B cell (primary cell): Measurements from ENCODE around the gene MGARP. TPM values are rescaled to one million over a fixed set of nuclear protein-coding genes. Genes with fewer than 3 reads are reported as not detected.

Experiments used
- ATAC-seq: fragments of 200-7000 bp; cut with Tn5 transposase; one replicate; pipeline ENCODE4 v1.10.0; 2021; ENCODE audit warnings: low read depth, mild to moderate bottlenecking, moderate number of reproducible peaks, moderate library complexity
- CTCF ChIA-PET: fragments of 350-600 bp; sonication (Branson Sonifier 250); formaldehyde crosslinking; loops from one replicate; lab custom pipeline; 2021; ENCODE audit warnings: antibody characterized with exemption, inconsistent platforms; lab: Charles Lee
- POLR2A ChIA-PET: fragments of 350-600 bp; sonication (Branson Sonifier 250); formaldehyde crosslinking; loops from one replicate; lab custom pipeline; 2021; ENCODE audit warnings: antibody characterized with exemption; lab: Charles Lee
- DNase-seq: peaks from one replicate; pipeline ENCODE4 v3.0.0; 2013
- H2AFZ ChIP-seq: 2 replicates; pipeline ENCODE4 v1.6.1; 2012; ENCODE audit warnings: mild to moderate bottlenecking, low read depth, low read length; ENCODE audit not compliant: insufficient read depth, poor library complexity, severe bottlenecking
- H3K27ac ChIP-seq, 2 donors: 1 replicate in 1 of 2; 2 replicates in 1 of 2; pipeline ENCODE4 v1.5.1; 2012 to 2013; ENCODE audit warnings: low read length in 2 of 2, mild to moderate bottlenecking in 2 of 2, moderate library complexity in 1 of 2
- H3K27me3 ChIP-seq, 4 experiments: fragments of 200-600 bp in 1 of 4; sonication (generic) in 1 of 4; replicated peaks in 1 of 4; 1 replicate in 2 of 4; 2 replicates in 2 of 4; pipeline versions ENCODE4 v1.6.1 to v1.7.0; 2013 to 2016; ENCODE audit warnings: low read length in 3 of 4, mild to moderate bottlenecking in 2 of 4, mixed read lengths in 1 of 4, moderate library complexity in 1 of 4; ENCODE audit not compliant: insufficient read depth in 4 of 4, control insufficient read depth in 3 of 4; ENCODE audit errors: control extremely low read depth in 1 of 4
- H3K36me3 ChIP-seq, 2 experiments: replicated peaks in 1 of 2; 1 replicate in 1 of 2; 2 replicates in 1 of 2; pipeline versions ENCODE4 v1.6.1 to v1.7.1; 2013; ENCODE audit warnings: low read length in 1 of 2; ENCODE audit not compliant: insufficient read depth in 2 of 2, control insufficient read depth in 1 of 2; ENCODE audit errors: control extremely low read depth in 1 of 2, extremely low read depth in 1 of 2
- H3K4me1 ChIP-seq, 2 donors: fragments of 200-600 bp in 1 of 2; sonication (generic) in 1 of 2; 1 replicate in 1 of 2; 2 replicates in 1 of 2; pipeline versions ENCODE4 v1.5.1 to v1.6.1; 2013 to 2017; ENCODE audit warnings: low read length in 2 of 2; ENCODE audit not compliant: control insufficient read depth in 2 of 2, insufficient read depth in 2 of 2
- H3K4me2 ChIP-seq: replicated peaks from 2 replicates; pipeline ENCODE3; 2012; ENCODE audit warnings: mild to moderate bottlenecking, low read depth, low read length; ENCODE audit not compliant: poor library complexity, severe bottlenecking
- H3K4me3 ChIP-seq, 5 experiments: fragments of 200-600 bp in 1 of 5; sonication (generic) in 1 of 5; 1 replicate in 3 of 5; 2 replicates in 2 of 5; pipeline versions ENCODE4 v1.5.1 to v1.7.0; 2011 to 2016; ENCODE audit warnings: low read length in 4 of 5, mild to moderate bottlenecking in 4 of 5, low read depth in 2 of 5, control low read depth in 1 of 5, moderate library complexity in 1 of 5; ENCODE audit not compliant: insufficient read depth in 1 of 5; ENCODE audit errors: control extremely low read depth in 1 of 5, extremely low read depth in 1 of 5
- H3K79me2 ChIP-seq: fragments of 200-600 bp; sonication (generic); one replicate; pipeline ENCODE4 v1.6.0; 2016; ENCODE audit warnings: low read length; ENCODE audit not compliant: control insufficient read depth, insufficient read depth
- H3K9ac ChIP-seq: fragments of 200-600 bp; sonication (generic); 2 replicates; pipeline ENCODE4 v1.6.1; 2017; ENCODE audit warnings: mild to moderate bottlenecking, low read length, moderate library complexity
- H3K9me3 ChIP-seq, 3 donors: one replicate each; pipeline versions ENCODE4 v1.6.1 to v1.7.1; 2013; ENCODE audit warnings: low read length in 2 of 3; ENCODE audit not compliant: control insufficient read depth in 2 of 3, insufficient read depth in 1 of 3; ENCODE audit errors: control extremely low read depth in 1 of 3
- H4K20me1 ChIP-seq: 2 replicates; pipeline ENCODE4 v1.6.0; 2012; ENCODE audit warnings: mild to moderate bottlenecking, low read length; ENCODE audit not compliant: insufficient read depth, control insufficient read depth, poor library complexity, severe bottlenecking
- H3K27ac Mint-ChIP-seq: one replicate; pipeline ENCODE4 v1.8.0; 2021; ENCODE audit warnings: mixed read lengths
- H3K27me3 Mint-ChIP-seq: one replicate; pipeline ENCODE4 v1.8.0; 2021; ENCODE audit warnings: mixed read lengths
- H3K4me1 Mint-ChIP-seq: one replicate; pipeline ENCODE4 v1.8.0; 2021; ENCODE audit warnings: mixed read lengths
- H3K4me3 Mint-ChIP-seq: one replicate; pipeline ENCODE4 v1.8.0; 2021; ENCODE audit warnings: mixed read lengths
- H3K9me3 Mint-ChIP-seq: one replicate; pipeline ENCODE4 v1.8.0; 2022; ENCODE audit warnings: mixed read lengths; ENCODE audit not compliant: insufficient read depth
- EZH2 ChIP-seq: IDR thresholded peaks from 2 replicates; pipeline ENCODE4 v1.6.1; 2012; ENCODE audit warnings: borderline replicate concordance, low read depth, mild to moderate bottlenecking, moderate library complexity, low read length; ENCODE audit not compliant: insufficient read depth, poor library complexity, severe bottlenecking
- WGBS: methylation state at CpG from one replicate; pipeline ENCODE4 v1.1.5; 2013; ENCODE audit warnings: missing lambda C conversion rate; ENCODE audit not compliant: insufficient coverage; 5-methylcytosine and 5-hydroxymethylcytosine counted together
- intact Hi-C: fragments of 100-400 bp; cut with micrococcal nuclease; formaldehyde crosslinking; loops from one replicate; pipeline ENCODE4 v1.10.0; 2022
- polyA plus RNA-seq: library from polyadenylated mRNA; depleted of rRNA; stranded (reverse); fragments of >200 nt; gene quantifications from 2 replicates; pipeline ENCODE4 v1.2.3, GENCODE V29; 2012
- total RNA-seq, 2 donors: library from RNA; stranded (reverse); fragments of 120-200 nt in 1 of 2; gene quantifications; 1 replicate in 1 of 2; 2 replicates in 1 of 2; pipeline versions ENCODE4 v1.2.3 to v1.2.4, GENCODE V29; 2013 to 2022
- TF ChIP-seq, protein P1 (sequence below): fragments of 200-600 bp; IDR thresholded peaks from one replicate; pipeline ENCODE4 v1.8.0; 2022; ENCODE audit warnings: antibody characterized with exemption, mild to moderate bottlenecking

The MGARP gene
- total and polyA plus RNA-seq, 2 donors (not counting 1 experiment from before 2014, with no cell fraction given): 0.28 TPM; not detected in 1

DNA sequence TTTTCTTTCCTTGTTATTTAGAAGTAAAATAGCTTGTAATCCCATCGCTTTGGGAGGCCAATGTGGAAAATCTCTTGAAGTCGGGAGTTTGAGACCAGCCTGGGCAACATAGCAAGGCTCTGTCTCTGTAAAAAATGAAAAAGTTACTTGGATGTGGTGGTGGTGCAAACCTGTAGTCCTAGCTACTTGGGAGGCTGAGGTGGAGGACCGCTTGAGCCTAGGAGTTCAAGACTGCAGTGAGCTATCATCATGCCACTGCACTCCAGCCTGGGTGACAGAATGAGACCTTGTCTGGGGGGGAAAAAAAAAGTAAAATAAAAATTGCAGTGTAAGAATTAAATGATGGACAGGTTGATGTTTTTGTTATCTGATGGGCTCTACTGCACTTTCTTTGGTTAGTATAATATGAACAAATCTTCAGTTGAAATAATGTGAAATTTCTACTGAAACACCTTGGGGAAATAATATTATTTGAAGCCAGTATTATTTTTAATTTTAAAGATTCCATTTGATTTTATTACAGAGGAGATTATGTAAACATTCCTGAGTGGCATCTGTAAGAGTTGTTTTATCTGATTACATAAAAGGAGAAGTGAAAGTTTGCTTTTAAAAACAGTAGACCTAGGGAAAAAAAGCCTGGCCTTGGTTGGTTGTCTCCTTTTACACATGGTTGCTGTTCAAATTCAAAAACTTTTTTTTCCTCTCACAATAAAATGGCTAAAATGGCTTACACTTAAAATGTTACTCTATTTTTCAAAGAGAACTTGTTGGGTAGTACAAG is 32.7 kb upstream of the MGARP start:
- intact Hi-C loops: loop anchor here (1.0 kb wide), 1 partner anchor 11 kb away; the partner anchor contains the start of gene NAA15
- Histone ChIP-seq H3K9ac (peak overlapping the region; percentile 28), H3K4me1 (peaks cover 44 to 59% of the 10 kb centered on the region in 2 donors), H2AFZ (no peak overlapping the region), H3K79me2 (peaks cover 95% of the 10 kb centered on the region), H3K4me3 (peak overlapping the region in 1 of 5 experiments; percentile 48), H3K36me3 (no peaks in the 10 kb centered on the region), H3K27ac (peak overlapping the region; percentile 43 to 80), H3K4me2 (peak overlapping the region; percentile 65), H3K9me3 (peaks cover 0 to 5% (median 0%) of the 10 kb centered on the region in 3 donors), H3K27me3 (no peaks in the 10 kb centered on the region), H4K20me1 (peaks cover 8% of the 10 kb centered on the region)
- WGBS: 97% methylated on average over 3 of the region's 3 CpGs
- Mint-ChIP-seq H3K4me1 (peaks cover 70% of the 10 kb centered on the region), H3K4me3 (peak overlapping the region; percentile 87), H3K9me3 (no peaks in the 10 kb centered on the region), H3K27me3 (no peaks in the 10 kb centered on the region), H3K27ac (peak overlapping the region; percentile 93)
- ChIA-PET POLR2A (interaction anchor here (1.1 kb wide), 1 partner anchor 11 kb away, joined by 3 read pairs; the partner anchor contains the start of gene NDUFC1), CTCF (interaction anchor here (0.9 to 3.5 kb wide), 4 partner anchors 11 to 135 kb away, joined by 3 to 24 read pairs (median 3); partner anchors contain the start of genes NAA15 and NDUFC1)
- TF ChIP-seq EZH2: no peak
- TF ChIP-seq, protein P1, sequence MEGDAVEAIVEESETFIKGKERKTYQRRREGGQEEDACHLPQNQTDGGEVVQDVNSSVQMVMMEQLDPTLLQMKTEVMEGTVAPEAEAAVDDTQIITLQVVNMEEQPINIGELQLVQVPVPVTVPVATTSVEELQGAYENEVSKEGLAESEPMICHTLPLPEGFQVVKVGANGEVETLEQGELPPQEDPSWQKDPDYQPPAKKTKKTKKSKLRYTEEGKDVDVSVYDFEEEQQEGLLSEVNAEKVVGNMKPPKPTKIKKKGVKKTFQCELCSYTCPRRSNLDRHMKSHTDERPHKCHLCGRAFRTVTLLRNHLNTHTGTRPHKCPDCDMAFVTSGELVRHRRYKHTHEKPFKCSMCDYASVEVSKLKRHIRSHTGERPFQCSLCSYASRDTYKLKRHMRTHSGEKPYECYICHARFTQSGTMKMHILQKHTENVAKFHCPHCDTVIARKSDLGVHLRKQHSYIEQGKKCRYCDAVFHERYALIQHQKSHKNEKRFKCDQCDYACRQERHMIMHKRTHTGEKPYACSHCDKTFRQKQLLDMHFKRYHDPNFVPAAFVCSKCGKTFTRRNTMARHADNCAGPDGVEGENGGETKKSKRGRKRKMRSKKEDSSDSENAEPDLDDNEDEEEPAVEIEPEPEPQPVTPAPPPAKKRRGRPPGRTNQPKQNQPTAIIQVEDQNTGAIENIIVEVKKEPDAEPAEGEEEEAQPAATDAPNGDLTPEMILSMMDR: no peak
- ATAC-seq (peak; percentile 53), DNase-seq (peak; percentile 62)
